WERI-Rb-1 (cell line): Measurements from ENCODE around the gene ITPR2.

Source experiments
- DNase-seq: peaks from one replicate; pipeline ENCODE4 v3.0.0-alpha.2; 2020
- H3K27ac ChIP-seq: fragments of 250-450 bp; sonication (Bioruptor Pico); 2 replicates; pipeline ENCODE4 v1.5.1; 2020; ENCODE audit warnings: mild to moderate bottlenecking, moderate library complexity
- H3K27me3 ChIP-seq: fragments of 250-450 bp; sonication (Bioruptor Pico); 2 replicates; pipeline ENCODE4 v1.5.1; 2021; ENCODE audit warnings: mild to moderate bottlenecking, low read depth, moderate library complexity; ENCODE audit not compliant: insufficient read depth, severe bottlenecking
- H3K36me3 ChIP-seq: fragments of 250-450 bp; sonication (Bioruptor Pico); 2 replicates; pipeline ENCODE4 v1.5.1; 2020; ENCODE audit warnings: mild to moderate bottlenecking, moderate library complexity
- H3K4me3 ChIP-seq: 2 replicates; pipeline ENCODE4 v1.5.1; 2011; ENCODE audit warnings: low read depth, mild to moderate bottlenecking, control low read depth, low read length
- H3K9me3 ChIP-seq: fragments of 250-450 bp; sonication (Bioruptor Pico); 2 replicates; pipeline ENCODE4 v1.5.1; 2021; ENCODE audit warnings: mild to moderate bottlenecking, moderate library complexity; ENCODE audit not compliant: severe bottlenecking
- TF ChIP-seq, protein P1 (sequence below): IDR thresholded peaks from 2 replicates; pipeline ENCODE4 v1.5.1; 2011; ENCODE audit warnings: low read depth, mild to moderate bottlenecking, control low read depth, inconsistent platforms, low read length

Gene ITPR2

DNA sequence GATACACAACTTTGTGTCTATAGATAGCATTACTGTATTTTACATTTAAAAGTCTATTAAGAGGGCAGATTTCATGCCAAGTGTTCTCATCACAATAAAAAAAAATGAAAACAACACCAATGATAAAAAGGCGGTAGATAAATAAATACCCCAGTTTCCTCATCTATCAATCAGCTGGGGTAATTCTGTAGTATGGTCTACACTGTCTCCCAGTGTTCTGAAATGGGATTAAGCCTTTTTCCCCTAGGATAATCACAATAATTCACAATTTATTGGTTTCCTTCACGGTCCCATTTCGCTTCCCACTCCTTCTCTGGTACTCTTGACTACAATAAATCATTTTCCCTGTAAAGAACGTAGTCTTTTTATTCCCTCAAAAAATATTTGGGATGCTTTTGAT is 523.4 kb downstream of the ITPR2 start:
- H3K27me3 ChIP-seq = no peaks in the 10 kb centered on the region
- H3K36me3 ChIP-seq = no peaks in the 10 kb centered on the region
- TF ChIP-seq, protein P1, sequence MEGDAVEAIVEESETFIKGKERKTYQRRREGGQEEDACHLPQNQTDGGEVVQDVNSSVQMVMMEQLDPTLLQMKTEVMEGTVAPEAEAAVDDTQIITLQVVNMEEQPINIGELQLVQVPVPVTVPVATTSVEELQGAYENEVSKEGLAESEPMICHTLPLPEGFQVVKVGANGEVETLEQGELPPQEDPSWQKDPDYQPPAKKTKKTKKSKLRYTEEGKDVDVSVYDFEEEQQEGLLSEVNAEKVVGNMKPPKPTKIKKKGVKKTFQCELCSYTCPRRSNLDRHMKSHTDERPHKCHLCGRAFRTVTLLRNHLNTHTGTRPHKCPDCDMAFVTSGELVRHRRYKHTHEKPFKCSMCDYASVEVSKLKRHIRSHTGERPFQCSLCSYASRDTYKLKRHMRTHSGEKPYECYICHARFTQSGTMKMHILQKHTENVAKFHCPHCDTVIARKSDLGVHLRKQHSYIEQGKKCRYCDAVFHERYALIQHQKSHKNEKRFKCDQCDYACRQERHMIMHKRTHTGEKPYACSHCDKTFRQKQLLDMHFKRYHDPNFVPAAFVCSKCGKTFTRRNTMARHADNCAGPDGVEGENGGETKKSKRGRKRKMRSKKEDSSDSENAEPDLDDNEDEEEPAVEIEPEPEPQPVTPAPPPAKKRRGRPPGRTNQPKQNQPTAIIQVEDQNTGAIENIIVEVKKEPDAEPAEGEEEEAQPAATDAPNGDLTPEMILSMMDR = no peak
- H3K27ac ChIP-seq = no peak overlapping the region
- no peak for DNase-seq
- no peak overlapping the region for H3K4me3 ChIP-seq
- peaks cover 2% of the 10 kb centered on the region for H3K9me3 ChIP-seq

DNA sequence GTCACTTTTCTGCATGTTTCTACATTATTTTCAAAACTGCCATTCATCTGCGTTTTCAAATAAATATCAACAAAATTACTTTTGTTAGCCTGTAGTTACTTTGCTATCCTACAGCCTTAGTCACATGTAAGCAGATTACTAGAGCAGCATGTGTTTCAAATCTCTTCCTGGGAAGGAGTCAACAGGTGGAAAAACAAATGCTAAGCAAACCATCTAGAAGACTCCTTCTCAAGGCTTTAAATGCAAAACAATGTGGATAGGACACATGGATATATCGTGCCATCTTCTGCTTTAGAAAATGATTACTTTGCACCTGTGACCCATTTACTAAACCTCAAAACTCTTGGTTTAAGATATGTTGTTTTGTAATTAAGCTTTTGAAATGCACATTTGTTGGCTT is 528.7 kb downstream of the ITPR2 start:
- no peaks in the 10 kb centered on the region for H3K9me3 ChIP-seq
- H3K4me3 ChIP-seq = no peak overlapping the region
- no peaks in the 10 kb centered on the region for H3K27me3 ChIP-seq
- no peak overlapping the region for H3K27ac ChIP-seq
- no peak for DNase-seq
- H3K36me3 ChIP-seq = no peaks in the 10 kb centered on the region
- TF ChIP-seq, protein P1 = no peak

DNA sequence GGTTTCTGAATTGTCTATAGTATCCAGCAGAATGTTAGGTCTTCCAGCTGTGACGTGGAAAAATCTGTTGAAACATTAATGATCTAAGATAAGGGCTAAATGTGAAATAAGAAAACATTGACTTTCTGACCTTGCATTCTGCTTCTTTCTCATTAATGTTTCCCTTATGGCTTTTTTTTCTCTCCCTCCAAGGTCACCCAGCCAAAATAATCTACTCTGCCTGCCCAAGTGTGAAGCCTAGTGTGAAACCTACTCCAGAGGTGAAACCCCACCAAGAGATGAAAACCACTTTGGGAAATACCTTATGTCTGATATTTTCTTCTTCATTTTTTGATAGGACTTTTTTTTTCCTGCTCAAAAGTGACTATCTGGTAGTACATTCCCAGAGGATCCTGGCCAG is 529.6 kb downstream of the ITPR2 start:
- H3K27me3 ChIP-seq = no peaks in the 10 kb centered on the region
- H3K9me3 ChIP-seq = no peaks in the 10 kb centered on the region
- no peak overlapping the region for H3K4me3 ChIP-seq
- TF ChIP-seq, protein P1 = no peak
- H3K27ac ChIP-seq = no peak overlapping the region
- H3K36me3 ChIP-seq = no peaks in the 10 kb centered on the region
- no peak for DNase-seq

DNA sequence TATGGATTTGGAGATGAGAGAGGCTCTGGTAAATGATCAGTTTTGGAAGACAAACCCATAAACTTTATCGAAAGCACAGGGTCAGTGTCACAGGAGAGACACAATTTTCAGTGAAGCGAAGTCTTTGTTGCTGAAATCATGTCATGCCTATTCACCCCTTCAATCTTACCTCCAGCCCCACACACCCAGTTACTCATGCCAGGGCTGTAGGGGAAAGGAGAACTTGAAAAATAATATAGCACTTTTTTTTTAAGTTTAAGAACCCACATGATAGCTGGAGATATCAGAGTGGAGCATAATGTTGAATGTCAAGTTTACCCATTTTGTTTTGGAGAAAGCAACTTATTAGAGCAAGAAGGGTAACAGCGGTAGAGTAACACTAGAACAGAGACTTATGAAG is 530.2 kb downstream of the ITPR2 start:
- TF ChIP-seq, protein P1 = no peak

DNA sequence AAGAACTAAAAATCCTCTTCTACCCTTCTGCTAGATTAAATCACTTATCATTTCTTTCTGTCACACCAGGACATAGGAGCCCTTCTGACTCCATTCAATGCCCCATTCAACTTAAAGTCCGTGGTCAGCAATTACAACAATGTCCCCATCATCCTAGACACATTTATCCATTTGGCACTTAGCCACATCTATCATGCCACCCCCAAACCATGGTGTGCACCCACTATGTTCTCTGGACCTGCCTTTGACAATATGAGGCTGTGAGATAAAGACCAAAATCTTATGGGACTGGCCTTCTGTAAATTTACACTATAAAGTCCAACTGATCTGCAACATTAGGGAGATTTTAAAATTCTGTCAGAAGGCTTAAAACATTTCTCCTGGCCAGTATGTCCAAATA is 533.2 kb downstream of the ITPR2 start:
- H3K27ac ChIP-seq = no peak overlapping the region
- no peak for DNase-seq
- H3K36me3 ChIP-seq = no peaks in the 10 kb centered on the region
- no peaks in the 10 kb centered on the region for H3K27me3 ChIP-seq
- no peak overlapping the region for H3K4me3 ChIP-seq
- H3K9me3 ChIP-seq = no peaks in the 10 kb centered on the region
- TF ChIP-seq, protein P1 = no peak

More for the DNA sequence above, 530.2 kb downstream of the ITPR2 start:
- no peak for DNase-seq
- Histone ChIP-seq H3K9me3 (no peaks in the 10 kb centered on the region), H3K27me3 (no peaks in the 10 kb centered on the region), H3K27ac (no peak overlapping the region), H3K36me3 (no peaks in the 10 kb centered on the region), H3K4me3 (no peak overlapping the region)
